Caco-2 (cell line): ENCODE results near the gene PSKH1. TPM values are rescaled to one million over a fixed set of nuclear protein-coding genes. Genes with fewer than 3 reads are reported as not detected.
"Not testable (repeated sequence)": the region's sequence is repeated elsewhere in the genome, so short reads cannot be mapped to it uniquely, and the experiment has no call there.

Experiments used
- BruUV-seq: library from RNA; stranded (reverse); fragments of 400-500 nt; replicated peaks from 2 replicates; lab custom pipeline; 2021; lab: Mats Ljungman, UMichigan
- CTCF ChIA-PET: fragments of 300-600 bp; sonication (Branson Sonifier 250); formaldehyde crosslinking; loops from one replicate; lab custom pipeline; 2022; ENCODE audit warnings: antibody characterized with exemption; lab: Charles Lee
- POLR2A ChIA-PET: fragments of 300-600 bp; sonication (Branson Sonifier 250); formaldehyde crosslinking; loops from one replicate; lab custom pipeline; 2022; ENCODE audit warnings: antibody characterized with exemption; lab: Charles Lee
- DNase-seq, 2 experiments: peaks; one replicate each; pipeline versions ENCODE4 v3.0.0 to v3.0.0-alpha.2; 2020 to 2022
- H3K27me3 ChIP-seq: replicated peaks from 2 replicates; pipeline ENCODE4 v1.6.0; 2011; ENCODE audit warnings: low read length; ENCODE audit not compliant: control insufficient read depth, insufficient read depth
- H3K36me3 ChIP-seq: 2 replicates; pipeline ENCODE4 v1.5.1; 2011; ENCODE audit warnings: low read length; ENCODE audit not compliant: control insufficient read depth, insufficient read depth
- H3K4me1 ChIP-seq: fragments of 250-450 bp; sonication (Bioruptor Pico); 2 replicates; pipeline ENCODE4 v1.5.1; 2020; ENCODE audit warnings: mild to moderate bottlenecking
- H3K4me3 ChIP-seq: 2 replicates; pipeline ENCODE4 v1.5.1; 2011; ENCODE audit warnings: low read depth, mild to moderate bottlenecking, control low read depth, low read length
- H3K9me3 ChIP-seq: fragments of 250-450 bp; sonication (Bioruptor Pico); 2 replicates; pipeline ENCODE4 v1.5.1; 2020; ENCODE audit warnings: mild to moderate bottlenecking, moderate library complexity
- H3K27ac Mint-ChIP-seq: one replicate; pipeline ENCODE4 v1.8.0; 2022; ENCODE audit warnings: mixed read lengths; ENCODE audit not compliant: unreplicated experiment
- H3K27me3 Mint-ChIP-seq: one replicate; pipeline ENCODE4 v1.8.0; 2022; ENCODE audit warnings: mixed read lengths; ENCODE audit not compliant: insufficient read depth, unreplicated experiment
- H3K36me3 Mint-ChIP-seq: one replicate; pipeline ENCODE4 v1.8.0; 2022; ENCODE audit warnings: mild to moderate bottlenecking, mixed read lengths; ENCODE audit not compliant: insufficient read depth, unreplicated experiment
- H3K4me1 Mint-ChIP-seq: one replicate; pipeline ENCODE4 v1.8.0; 2022; ENCODE audit warnings: low read depth, mixed read lengths; ENCODE audit not compliant: unreplicated experiment
- H3K4me3 Mint-ChIP-seq: one replicate; pipeline ENCODE4 v1.8.0; 2022; ENCODE audit warnings: mild to moderate bottlenecking, moderate library complexity, mixed read lengths; ENCODE audit not compliant: unreplicated experiment
- H3K9me3 Mint-ChIP-seq: one replicate; pipeline ENCODE4 v1.8.0; 2022; ENCODE audit warnings: mixed read lengths; ENCODE audit not compliant: unreplicated experiment
- CTCF ChIP-seq, 2 experiments: fragments of 200-600 bp in 1 of 2; IDR thresholded peaks; 1 replicate in 1 of 2; 2 replicates in 1 of 2; pipeline versions ENCODE4 v1.5.1 to v1.8.0; 2011 to 2022; ENCODE audit warnings: antibody characterized with exemption in 1 of 2, control low read depth in 1 of 2, inconsistent platforms in 1 of 2, low read depth in 1 of 2, low read length in 1 of 2, mild to moderate bottlenecking in 1 of 2, moderate library complexity in 1 of 2; ENCODE audit not compliant: insufficient read depth in 1 of 2, severe bottlenecking in 1 of 2, unreplicated experiment in 1 of 2
- intact Hi-C: fragments of 100-400 bp; cut with micrococcal nuclease; formaldehyde crosslinking; loops from one replicate; pipeline ENCODE4 v1.10.0; 2022; ENCODE audit not compliant: unreplicated experiment
- total RNA-seq: library from RNA; stranded (reverse); gene quantifications from 2 replicates; pipeline ENCODE4 v1.2.3, GENCODE V29; 2022

Gene PSKH1
- total RNA-seq, 1 experiment from 2014 or later, result 41.3 TPM

DNA sequence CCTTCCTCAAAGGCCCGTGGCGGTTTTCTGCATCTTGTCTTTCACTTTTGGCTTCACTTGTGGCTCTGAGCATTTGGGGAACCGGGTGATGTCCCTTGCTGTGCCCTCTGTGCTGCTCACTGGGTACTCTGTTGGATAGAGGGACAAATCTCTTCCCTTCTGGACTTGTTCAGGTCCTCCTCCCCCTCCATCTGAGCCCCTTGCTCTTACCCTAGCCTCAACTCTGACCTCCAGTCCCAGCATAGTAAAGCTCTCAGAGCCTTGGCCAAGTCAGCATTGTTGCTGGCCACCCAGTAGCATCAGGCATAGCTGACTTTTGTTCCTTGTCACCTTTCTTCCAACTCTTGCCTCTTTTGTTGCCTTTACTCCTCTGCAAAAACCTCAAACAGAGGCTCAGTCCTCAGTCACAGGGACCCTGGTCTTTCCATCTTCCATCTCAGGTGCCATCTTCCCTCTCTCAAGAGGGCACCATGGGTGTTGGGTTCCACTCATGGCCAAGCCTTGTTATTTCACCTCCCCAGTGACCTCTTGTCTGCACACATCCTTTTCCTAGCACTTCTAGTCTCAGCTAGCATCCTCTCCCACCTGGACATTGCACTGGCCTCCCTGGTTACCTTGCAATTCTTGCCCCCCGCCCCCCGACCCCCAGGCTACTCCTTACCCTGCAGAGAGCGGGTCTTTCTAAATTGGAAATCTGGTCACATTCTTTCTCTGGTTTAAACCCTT lies 44.0 kb downstream of the PSKH1 start:
- CTCF ChIA-PET, result interaction anchor here (0.6 to 4.2 kb wide), 3 partner anchors 53 to 131 kb away, joined by 4 to 47 read pairs (median 9); partner anchors contain the start of genes NRN1L, RANBP10 and TSNAXIP1
- Mint-ChIP-seq H3K27me3 (no peaks in the 10 kb centered on the region), H3K27ac (peak overlapping the region; percentile 95), H3K4me1 (peaks cover 29% of the 10 kb centered on the region), H3K4me3 (peak overlapping the region; percentile 97), H3K9me3 (no peaks in the 10 kb centered on the region), H3K36me3 (peaks cover 87% of the 10 kb centered on the region)
- POLR2A ChIA-PET, result interaction anchor here (1.0 to 3.1 kb wide), 3 partner anchors 86 to 131 kb away, joined by 3 to 14 read pairs (median 4); partner anchors contain the start of genes DDX28, DUS2, RANBP10 and TSNAXIP1
- no TSS peak for BruUV-seq
- TF ChIP-seq CTCF (IDR thresholded peaks at IDR 0.05; ENCODE audit: insufficient read depth in 1 of 2, low read depth in 1 of 2, low read length in 1 of 2, severe bottlenecking in 1 of 2, unreplicated experiment in 1 of 2), result no peak
- Histone ChIP-seq H3K27me3 (no peaks in the 10 kb centered on the region), H3K9me3 (no peaks in the 10 kb centered on the region), H3K4me1 (peaks cover 16% of the 10 kb centered on the region), H3K36me3 (no peaks in the 10 kb centered on the region), H3K4me3 (peak overlapping the region; percentile 87)
- intact Hi-C loops, result loop anchor here (5.0 to 10.0 kb wide), 2 partner anchors 375 to 412 kb away; partner anchors contain the start of genes CTCF and RIPOR1
- no peak for DNase-seq

- H3K9me3 Mint-ChIP-seq, H3K27me3 ChIP-seq, DNase-seq, BruUV-seq, H3K9me3 ChIP-seq, H3K4me3 ChIP-seq, H3K36me3 ChIP-seq, H3K27me3 Mint-ChIP-seq: not testable (repeated sequence)
- Mint-ChIP-seq H3K4me1 (peaks cover 33% of the 10 kb centered on the region), H3K36me3 (peaks cover 86% of the 10 kb centered on the region), H3K4me3 (peak overlapping the region; percentile 97), H3K27ac (peak overlapping the region; percentile 95)
- CTCF ChIA-PET, result interaction anchor here (0.7 kb wide), 1 partner anchor 55 kb away, joined by 6 read pairs; no protein-coding TSS in a partner anchor
- intact Hi-C loops, result loop anchor here (5.0 to 10.0 kb wide), 2 partner anchors 375 to 413 kb away; partner anchors contain the start of genes CTCF and RIPOR1
- POLR2A ChIA-PET, result interaction anchor here (0.6 kb wide), 1 partner anchor 284 kb away, joined by 7 read pairs; no protein-coding TSS in a partner anchor
- H3K4me1 ChIP-seq, result peaks cover 16% of the 10 kb centered on the region
Observed at GRCh38 chr16:67937713-67938112, 44.7 kb downstream of the PSKH1 start.

- H3K36me3 Mint-ChIP-seq, result peaks cover 90% of the 10 kb centered on the region
- intact Hi-C loops, result loop anchor here (5.0 to 10.0 kb wide), 2 partner anchors 377 to 415 kb away; partner anchors contain the start of genes CTCF and RIPOR1
Observed at GRCh38 chr16:67939507-67940445, 46.7 kb downstream of the PSKH1 start.

More at GRCh38 chr16:67939507-67940445, 46.7 kb downstream of the PSKH1 start:
- Mint-ChIP-seq H3K27ac (no peak overlapping the region), H3K4me3 (no peak overlapping the region), H3K9me3 (no peaks in the 10 kb centered on the region), H3K4me1 (peaks cover 22% of the 10 kb centered on the region), H3K27me3 (no peaks in the 10 kb centered on the region)
- no peak for DNase-seq
- no peak overlapping the region for H3K4me3 ChIP-seq
- H3K36me3 ChIP-seq, result no peaks in the 10 kb centered on the region
- BruUV-seq, result no TSS peak
- peaks cover 12% of the 10 kb centered on the region; the same call in 1 of the 2 replicates for H3K4me1 ChIP-seq
- CTCF ChIA-PET, result no interaction called here
- POLR2A ChIA-PET, result interaction anchor here (0.5 kb wide), 1 partner anchor 216 kb away, joined by 4 read pairs; no protein-coding TSS in a partner anchor
- no peak for TF ChIP-seq CTCF (IDR thresholded peaks at IDR 0.05; ENCODE audit: insufficient read depth in 1 of 2, low read depth in 1 of 2, low read length in 1 of 2, severe bottlenecking in 1 of 2, unreplicated experiment in 1 of 2)
- no peaks in the 10 kb centered on the region for H3K9me3 ChIP-seq
- H3K27me3 ChIP-seq, result no peaks in the 10 kb centered on the region
